GM23248 (cell line): ENCODE data around the gene SPACDR.

Source experiments
- EZH2 ChIP-seq: fragments of 200-600 bp; sonication (generic); IDR thresholded peaks from 2 replicates; pipeline ENCODE4 v1.6.1; 2018; ENCODE audit warnings: antibody characterized with exemption, mild to moderate bottlenecking; ENCODE audit not compliant: insufficient read depth, poor library complexity, severe bottlenecking
- EZH2phosphoT487 ChIP-seq: fragments of 200-600 bp; sonication (generic); IDR thresholded peaks from 2 replicates; pipeline ENCODE4 v1.6.1; 2018; ENCODE audit warnings: antibody characterized with exemption, moderate library complexity, mild to moderate bottlenecking, low read depth; ENCODE audit not compliant: insufficient read depth

GRCh38 chr7:100486111-100486636, 22.1 kb upstream of the SPACDR start:
- TF ChIP-seq EZH2 (no peak), EZH2phosphoT487 (no peak)
